ENCODE measurements around the gene RDM1.
"Not testable (repeated sequence)": the region's sequence is repeated elsewhere in the genome, so short reads cannot be mapped to it uniquely, and the experiment has no call there.

RDM1 gene

DNA sequence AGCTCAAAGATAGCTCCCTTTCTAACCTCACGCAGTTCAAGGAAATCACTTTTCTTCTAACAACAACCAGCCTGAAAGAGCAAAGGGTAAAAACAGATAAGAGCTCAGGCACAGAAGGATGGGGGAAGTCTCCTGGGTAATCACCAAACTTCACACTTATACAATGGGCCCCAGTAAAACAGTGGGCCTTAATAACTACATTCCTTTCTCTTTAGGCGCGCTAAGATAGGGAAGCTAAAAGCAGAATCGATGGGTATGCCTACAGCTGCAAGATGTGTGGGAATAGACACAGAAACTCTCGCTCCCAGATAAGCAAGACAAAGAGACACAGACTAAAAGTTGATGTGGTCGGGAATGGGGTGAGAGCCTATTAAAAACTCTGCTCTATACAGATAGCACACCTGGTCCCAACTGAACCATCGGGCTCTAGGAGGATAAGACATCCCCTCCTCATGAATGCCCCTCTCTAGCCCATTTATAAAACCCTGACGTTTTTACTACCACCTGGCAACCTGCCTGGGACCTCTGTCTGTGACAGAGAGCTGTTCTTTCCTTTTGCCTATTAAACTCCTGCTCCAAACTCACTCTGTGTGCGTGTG, 12.1 kb upstream of the RDM1 start:
- Histone ChIP-seq H3K27me3 (ENCODE audit: insufficient read depth, low read length, poor library complexity) (no peaks in the 10 kb centered on the region), H3K9me3 (ENCODE audit: insufficient read depth, low read length, severe bottlenecking) (no peaks in the 10 kb centered on the region), H2AFZ (ENCODE audit: low read depth, low read length) (no peak overlapping the region), H3K36me3 (ENCODE audit: insufficient read depth, low read length) (no peaks in the 10 kb centered on the region), H3K27ac (ENCODE audit: low read length) (no peak overlapping the region), H3K4me1 (ENCODE audit: insufficient read depth, low read length) (peaks cover 7% of the 10 kb centered on the region; the same call in 1 of the 2 replicates), H3K4me2 (ENCODE audit: insufficient read depth, low read length) (no peak overlapping the region), H3K9ac (ENCODE audit: low read depth, low read length) (no peak overlapping the region), H3K4me3 (ENCODE audit: low read depth in 1 of 2, low read length in 2 of 2) (no peak overlapping the region), H4K20me1 (ENCODE audit: insufficient read depth, low read length) (no peaks in the 10 kb centered on the region), H3K79me2 (ENCODE audit: insufficient read depth, low read length) (no peaks in the 10 kb centered on the region)
- TF ChIP-seq EZH2 (IDR thresholded peaks at IDR 0.05; ENCODE audit: borderline replicate concordance, low read depth, low read length, severe bottlenecking) (no peak), CTCF (IDR thresholded peaks at IDR 0.05; ENCODE audit: borderline replicate concordance, extremely low read depth, low read length, poor library complexity, severe bottlenecking) (no peak)
- ATAC-seq (ENCODE audit: insufficient read depth, low read depth) (no peak), DNase-seq (no peak)

GRCh38 chr17:35938492-35938891, 7.9 kb upstream of the RDM1 start:
- not testable (repeated sequence) for ATAC-seq (ENCODE audit: insufficient read depth, low read depth); H4K20me1 ChIP-seq (ENCODE audit: insufficient read depth, low read length); H3K4me1 ChIP-seq (ENCODE audit: insufficient read depth, low read length); DNase-seq; H2AFZ ChIP-seq (ENCODE audit: low read depth, low read length); H3K4me3 ChIP-seq (ENCODE audit: low read depth in 1 of 2, low read length in 2 of 2); H3K27ac ChIP-seq (ENCODE audit: low read length); H3K36me3 ChIP-seq (ENCODE audit: insufficient read depth, low read length); H3K4me2 ChIP-seq (ENCODE audit: insufficient read depth, low read length); H3K27me3 ChIP-seq (ENCODE audit: insufficient read depth, low read length, poor library complexity); H3K79me2 ChIP-seq (ENCODE audit: insufficient read depth, low read length); H3K9me3 ChIP-seq (ENCODE audit: insufficient read depth, low read length, severe bottlenecking); H3K9ac ChIP-seq (ENCODE audit: low read depth, low read length)

- H3K79me2 ChIP-seq (ENCODE audit: insufficient read depth, low read length), result no peaks in the 10 kb centered on the region
- H3K27me3 ChIP-seq (ENCODE audit: insufficient read depth, low read length, poor library complexity), result peaks cover 4% of the 10 kb centered on the region
- no peaks in the 10 kb centered on the region for H4K20me1 ChIP-seq (ENCODE audit: insufficient read depth, low read length)
- H3K36me3 ChIP-seq (ENCODE audit: insufficient read depth, low read length), result no peaks in the 10 kb centered on the region
- no peak overlapping the region for H3K27ac ChIP-seq (ENCODE audit: low read length)
- no peaks in the 10 kb centered on the region for H3K9me3 ChIP-seq (ENCODE audit: insufficient read depth, low read length, severe bottlenecking)
- no peak overlapping the region for H3K9ac ChIP-seq (ENCODE audit: low read depth, low read length)
- DNase-seq (no peak), ATAC-seq (ENCODE audit: insufficient read depth, low read depth) (no peak)
- H3K4me3 ChIP-seq (ENCODE audit: low read depth in 1 of 2, low read length in 2 of 2), result no peak overlapping the region
- 0 out of 2 replicates have a peak, but pooled peaks cover under 1% of the 10 kb centered on the region for H3K4me1 ChIP-seq (ENCODE audit: insufficient read depth, low read length)
- TF ChIP-seq EZH2 (IDR thresholded peaks at IDR 0.05; ENCODE audit: borderline replicate concordance, low read depth, low read length, severe bottlenecking), result no peak
- no peak for TF ChIP-seq CTCF (IDR thresholded peaks at IDR 0.05; ENCODE audit: borderline replicate concordance, extremely low read depth, low read length, poor library complexity, severe bottlenecking)
- H2AFZ ChIP-seq (ENCODE audit: low read depth, low read length), result no peak overlapping the region
- H3K4me2 ChIP-seq (ENCODE audit: insufficient read depth, low read length), result no peak overlapping the region
These were observed 5.5 kb upstream of the RDM1 start for GRCh38 chr17:35936063-35936462.

DNA sequence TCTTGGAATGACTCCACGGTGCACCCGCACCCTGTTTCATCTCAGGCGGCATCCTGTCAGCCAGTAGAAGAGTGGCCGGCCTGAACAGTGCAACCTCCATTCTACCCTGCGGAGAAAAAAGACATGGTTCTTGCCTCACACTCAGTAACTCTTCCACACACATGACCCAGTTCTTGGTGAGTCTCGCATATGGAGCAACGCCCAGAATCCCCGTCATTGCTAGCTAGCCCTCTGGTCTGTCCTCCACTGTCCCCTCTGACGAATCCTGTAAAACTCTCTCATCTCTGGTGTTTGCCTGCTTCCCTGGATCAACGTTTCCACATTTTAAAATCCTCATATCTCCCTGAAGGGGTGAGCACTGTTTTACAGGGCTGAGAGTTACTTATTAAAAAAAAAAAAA, 4.2 kb upstream of the RDM1 start:
- no peak for TF ChIP-seq CTCF (IDR thresholded peaks at IDR 0.05; ENCODE audit: borderline replicate concordance, extremely low read depth, low read length, poor library complexity, severe bottlenecking)
- TF ChIP-seq EZH2 (IDR thresholded peaks at IDR 0.05; ENCODE audit: borderline replicate concordance, low read depth, low read length, severe bottlenecking), result no peak
- no peak for ATAC-seq (ENCODE audit: insufficient read depth, low read depth)
- no peak for DNase-seq
- Histone ChIP-seq H2AFZ (ENCODE audit: low read depth, low read length) (no peak overlapping the region), H3K27me3 (ENCODE audit: insufficient read depth, low read length, poor library complexity) (peaks cover 4% of the 10 kb centered on the region), H3K36me3 (ENCODE audit: insufficient read depth, low read length) (no peaks in the 10 kb centered on the region), H3K79me2 (ENCODE audit: insufficient read depth, low read length) (no peaks in the 10 kb centered on the region), H3K4me1 (ENCODE audit: insufficient read depth, low read length) (peaks cover 10% of the 10 kb centered on the region; the same call in 1 of the 2 replicates), H3K9ac (ENCODE audit: low read depth, low read length) (no peak overlapping the region), H4K20me1 (ENCODE audit: insufficient read depth, low read length) (no peaks in the 10 kb centered on the region), H3K27ac (ENCODE audit: low read length) (no peak overlapping the region), H3K4me3 (ENCODE audit: low read depth in 1 of 2, low read length in 2 of 2) (no peak overlapping the region), H3K4me2 (ENCODE audit: insufficient read depth, low read length) (no peak overlapping the region), H3K9me3 (ENCODE audit: insufficient read depth, low read length, severe bottlenecking) (no peaks in the 10 kb centered on the region)

Data from DND-41 (cell line).